Progenitor cell of endocrine pancreas (in vitro differentiated cells): Measurements from ENCODE around the gene CCDC77. TPM values are rescaled to one million over a fixed set of nuclear protein-coding genes. Genes with fewer than 3 reads are reported as not detected.

Source experiments
- DNase-seq: peaks from one replicate; pipeline ENCODE4 v3.0.0; 2021; ENCODE audit warnings: low spot score; ENCODE audit not compliant: unreplicated experiment
- H3K27ac Mint-ChIP-seq: 2 replicates; pipeline ENCODE4 v1.8.0; 2021; ENCODE audit warnings: mild to moderate bottlenecking, moderate library complexity, mixed read lengths
- H3K27me3 Mint-ChIP-seq: 2 replicates; pipeline ENCODE4 v1.8.0; 2021; ENCODE audit warnings: mixed read lengths
- H3K36me3 Mint-ChIP-seq: 2 replicates; pipeline ENCODE4 v1.8.0; 2022; ENCODE audit warnings: mixed read lengths; ENCODE audit not compliant: insufficient read depth
- H3K4me1 Mint-ChIP-seq: 2 replicates; pipeline ENCODE4 v1.8.0; 2021; ENCODE audit warnings: low read depth, mixed read lengths
- H3K4me3 Mint-ChIP-seq: 2 replicates; pipeline ENCODE4 v1.8.0; 2021; ENCODE audit warnings: low read depth, mild to moderate bottlenecking, moderate library complexity, mixed read lengths
- H3K9me3 Mint-ChIP-seq: 2 replicates; pipeline ENCODE4 v1.8.0; 2021; ENCODE audit warnings: low read depth, mixed read lengths
- total RNA-seq: library from RNA; stranded (reverse); gene quantifications from 2 replicates; pipeline ENCODE4 v1.2.1, GENCODE V29; 2021
- TF ChIP-seq, protein P1 (sequence below): fragments of 200-600 bp; sonication (generic); IDR thresholded peaks from one replicate; pipeline ENCODE4 v1.5.0; 2021; ENCODE audit warnings: antibody characterized with exemption, mild to moderate bottlenecking; ENCODE audit not compliant: unreplicated experiment

Gene CCDC77
- total RNA-seq, 1 donor from 2014 or later = 38.8 TPM

- no peaks in the 10 kb centered on the region for H3K9me3 Mint-ChIP-seq
- no peaks in the 10 kb centered on the region for H3K36me3 Mint-ChIP-seq
- TF ChIP-seq, protein P1, sequence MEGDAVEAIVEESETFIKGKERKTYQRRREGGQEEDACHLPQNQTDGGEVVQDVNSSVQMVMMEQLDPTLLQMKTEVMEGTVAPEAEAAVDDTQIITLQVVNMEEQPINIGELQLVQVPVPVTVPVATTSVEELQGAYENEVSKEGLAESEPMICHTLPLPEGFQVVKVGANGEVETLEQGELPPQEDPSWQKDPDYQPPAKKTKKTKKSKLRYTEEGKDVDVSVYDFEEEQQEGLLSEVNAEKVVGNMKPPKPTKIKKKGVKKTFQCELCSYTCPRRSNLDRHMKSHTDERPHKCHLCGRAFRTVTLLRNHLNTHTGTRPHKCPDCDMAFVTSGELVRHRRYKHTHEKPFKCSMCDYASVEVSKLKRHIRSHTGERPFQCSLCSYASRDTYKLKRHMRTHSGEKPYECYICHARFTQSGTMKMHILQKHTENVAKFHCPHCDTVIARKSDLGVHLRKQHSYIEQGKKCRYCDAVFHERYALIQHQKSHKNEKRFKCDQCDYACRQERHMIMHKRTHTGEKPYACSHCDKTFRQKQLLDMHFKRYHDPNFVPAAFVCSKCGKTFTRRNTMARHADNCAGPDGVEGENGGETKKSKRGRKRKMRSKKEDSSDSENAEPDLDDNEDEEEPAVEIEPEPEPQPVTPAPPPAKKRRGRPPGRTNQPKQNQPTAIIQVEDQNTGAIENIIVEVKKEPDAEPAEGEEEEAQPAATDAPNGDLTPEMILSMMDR = no peak
- H3K27ac Mint-ChIP-seq = no peak overlapping the region
- H3K27me3 Mint-ChIP-seq = peaks cover 9% of the 10 kb centered on the region
- no peak for DNase-seq
- peaks cover 16% of the 10 kb centered on the region for H3K4me1 Mint-ChIP-seq
- no peak overlapping the region for H3K4me3 Mint-ChIP-seq
These were observed 66.1 kb downstream of the CCDC77 start for GRCh38 chr12:467591-467990.

- no peaks in the 10 kb centered on the region for H3K36me3 Mint-ChIP-seq
- no peaks in the 10 kb centered on the region for H3K9me3 Mint-ChIP-seq
- H3K4me1 Mint-ChIP-seq = peaks cover 14% of the 10 kb centered on the region
- H3K4me3 Mint-ChIP-seq = no peak overlapping the region
- TF ChIP-seq, protein P1 = no peak
- no peak for DNase-seq
- no peak overlapping the region for H3K27ac Mint-ChIP-seq
- H3K27me3 Mint-ChIP-seq = peaks cover 3% of the 10 kb centered on the region
These were observed 67.4 kb downstream of the CCDC77 start for GRCh38 chr12:468671-469389.

DNA sequence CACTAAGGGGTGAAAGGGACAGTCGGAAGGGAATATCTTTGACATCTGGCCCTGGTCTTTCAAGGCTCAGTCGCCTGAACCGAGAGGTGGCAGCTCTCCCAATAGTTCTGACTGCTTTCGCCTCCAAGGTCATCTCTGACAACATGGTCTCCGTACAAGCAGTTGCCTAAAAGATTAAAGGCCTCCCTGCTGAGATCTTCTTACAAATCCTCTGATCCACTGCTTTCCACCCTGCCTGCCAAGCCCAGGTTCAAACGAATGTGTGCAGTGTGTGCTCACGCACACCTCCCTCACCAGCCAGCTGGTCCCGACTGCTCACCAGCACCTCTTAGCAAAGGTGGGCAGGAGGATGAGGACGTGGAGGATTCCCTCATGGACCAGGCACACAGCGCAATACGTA lies 68.7 kb downstream of the CCDC77 start:
- TF ChIP-seq, protein P1 = no peak
- H3K4me1 Mint-ChIP-seq = peaks cover 10% of the 10 kb centered on the region
- H3K4me3 Mint-ChIP-seq = no peak overlapping the region
- H3K9me3 Mint-ChIP-seq = no peaks in the 10 kb centered on the region
- H3K27ac Mint-ChIP-seq = no peak overlapping the region
- no peak for DNase-seq
- no peaks in the 10 kb centered on the region for H3K27me3 Mint-ChIP-seq
- H3K36me3 Mint-ChIP-seq = no peaks in the 10 kb centered on the region

- Mint-ChIP-seq H3K27ac (no peak overlapping the region), H3K4me1 (peaks cover 20% of the 10 kb centered on the region)
- DNase-seq = no peak
These were observed 71.8 kb downstream of the CCDC77 start for GRCh38 chr12:473198-473597.

GRCh38 chr12:473863-474577 lies 72.6 kb downstream of the CCDC77 start:
- Mint-ChIP-seq H3K27me3 (no peaks in the 10 kb centered on the region), H3K4me1 (peaks cover 24% of the 10 kb centered on the region), H3K4me3 (no peak overlapping the region), H3K9me3 (no peaks in the 10 kb centered on the region), H3K36me3 (peaks cover 2% of the 10 kb centered on the region), H3K27ac (no peak overlapping the region)
- TF ChIP-seq, protein P1 = no peak
- no peak for DNase-seq

More at GRCh38 chr12:473198-473597, 71.8 kb downstream of the CCDC77 start:
- Mint-ChIP-seq H3K9me3 (no peaks in the 10 kb centered on the region), H3K4me3 (no peak overlapping the region), H3K27me3 (no peaks in the 10 kb centered on the region), H3K36me3 (no peaks in the 10 kb centered on the region)
- TF ChIP-seq, protein P1 = no peak
